Spleen (tissue), 7 donors: ENCODE results near the gene ITPR2.

Source experiments
- POLR2A ChIP-seq, 3 donors: fragments of 450-650 bp; IDR thresholded peaks; one replicate each; pipeline ENCODE4 v1.5.1; 2017; ENCODE audit warnings: antibody characterized with exemption in 3 of 3, mild to moderate bottlenecking in 1 of 3
- POLR2AphosphoS5 ChIP-seq, 3 donors: sonication (generic); formaldehyde crosslinking; IDR thresholded peaks; one replicate each; pipeline ENCODE4 v1.5.1; 2017; ENCODE audit warnings: antibody characterized with exemption in 3 of 3
- TF ChIP-seq, protein P1 (sequence below), 11 experiments: fragments of 200-600 bp in 7 of 11; fragments of 450-650 bp in 4 of 11; sonication (generic) in 4 of 11; IDR thresholded peaks in 8 of 11; conservative IDR thresholded peaks in 3 of 11; 1 replicate in 7 of 11; 2 replicates in 4 of 11; pipeline versions ENCODE4 v1.4.0 to v1.8.0; 2016 to 2021; ENCODE audit warnings: antibody characterized with exemption in 11 of 11, inconsistent platforms in 4 of 11, mild to moderate bottlenecking in 1 of 11
- donor health status: DM: no; HTN: no; CAD: no; lungs with moderate emphysema.
- donor health status: DM: no; HTN: no; CAD: no.
- donor health status: DM: no; HTN: no; CAD: no.

DNA sequence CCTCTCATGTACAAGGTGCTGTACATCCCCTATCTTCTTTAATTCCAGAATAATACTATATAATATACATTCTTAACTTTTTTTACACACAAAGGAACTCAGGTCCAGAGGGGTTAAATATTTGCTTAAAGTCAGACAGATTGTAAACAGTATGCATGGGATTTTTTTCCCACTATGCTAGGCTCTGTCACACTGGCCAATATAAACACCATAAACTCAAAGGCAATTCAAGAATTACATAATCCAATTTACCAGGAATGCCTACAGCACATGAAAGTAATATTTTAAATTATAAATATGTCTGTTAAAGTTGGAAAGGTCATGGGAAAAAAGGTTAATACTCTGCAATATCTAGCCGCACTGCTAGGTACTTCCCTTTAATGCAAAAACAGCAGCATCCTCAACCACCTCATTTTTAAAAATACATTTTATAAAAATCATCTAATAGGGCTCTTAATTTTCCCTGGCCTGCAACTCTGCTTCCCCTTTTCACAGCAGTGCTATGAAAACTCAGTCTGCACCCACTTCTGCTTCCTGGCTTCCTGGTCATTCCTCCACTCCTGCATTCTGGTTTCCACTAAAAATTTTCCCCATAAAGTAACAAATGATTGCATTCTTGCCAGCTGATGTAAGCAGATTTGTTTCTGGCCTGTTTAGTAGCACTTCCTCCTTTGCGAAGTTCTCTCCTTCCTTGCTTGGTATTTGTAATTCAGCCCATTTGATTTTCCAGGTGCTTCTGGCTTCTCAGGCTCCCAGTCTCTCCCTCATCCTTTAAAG, 128.1 kb downstream of the ITPR2 start:
- TF ChIP-seq, protein P1, sequence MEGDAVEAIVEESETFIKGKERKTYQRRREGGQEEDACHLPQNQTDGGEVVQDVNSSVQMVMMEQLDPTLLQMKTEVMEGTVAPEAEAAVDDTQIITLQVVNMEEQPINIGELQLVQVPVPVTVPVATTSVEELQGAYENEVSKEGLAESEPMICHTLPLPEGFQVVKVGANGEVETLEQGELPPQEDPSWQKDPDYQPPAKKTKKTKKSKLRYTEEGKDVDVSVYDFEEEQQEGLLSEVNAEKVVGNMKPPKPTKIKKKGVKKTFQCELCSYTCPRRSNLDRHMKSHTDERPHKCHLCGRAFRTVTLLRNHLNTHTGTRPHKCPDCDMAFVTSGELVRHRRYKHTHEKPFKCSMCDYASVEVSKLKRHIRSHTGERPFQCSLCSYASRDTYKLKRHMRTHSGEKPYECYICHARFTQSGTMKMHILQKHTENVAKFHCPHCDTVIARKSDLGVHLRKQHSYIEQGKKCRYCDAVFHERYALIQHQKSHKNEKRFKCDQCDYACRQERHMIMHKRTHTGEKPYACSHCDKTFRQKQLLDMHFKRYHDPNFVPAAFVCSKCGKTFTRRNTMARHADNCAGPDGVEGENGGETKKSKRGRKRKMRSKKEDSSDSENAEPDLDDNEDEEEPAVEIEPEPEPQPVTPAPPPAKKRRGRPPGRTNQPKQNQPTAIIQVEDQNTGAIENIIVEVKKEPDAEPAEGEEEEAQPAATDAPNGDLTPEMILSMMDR (IDR thresholded peaks at IDR 0.05 in 8 of 11, conservative IDR thresholded peaks at IDR 0.05 in 3 of 11) = no peak
- TF ChIP-seq POLR2A (IDR thresholded peaks at IDR 0.05) (no peak), POLR2AphosphoS5 (IDR thresholded peaks at IDR 0.05) (no peak)
